GM19193 (cell line): ENCODE results near the gene C9orf72.

ENCODE experiments used
- POLR2A ChIP-seq: IDR thresholded peaks from 4 replicates; pipeline ENCODE4 v1.6.1; 2011; ENCODE audit not compliant: insufficient read depth, insufficient read length; ENCODE audit errors: extremely low read depth

Gene C9orf72

GRCh38 chr9:27518006-27518405, 55.3 kb downstream of the C9orf72 start:
- no peak for TF ChIP-seq POLR2A

DNA sequence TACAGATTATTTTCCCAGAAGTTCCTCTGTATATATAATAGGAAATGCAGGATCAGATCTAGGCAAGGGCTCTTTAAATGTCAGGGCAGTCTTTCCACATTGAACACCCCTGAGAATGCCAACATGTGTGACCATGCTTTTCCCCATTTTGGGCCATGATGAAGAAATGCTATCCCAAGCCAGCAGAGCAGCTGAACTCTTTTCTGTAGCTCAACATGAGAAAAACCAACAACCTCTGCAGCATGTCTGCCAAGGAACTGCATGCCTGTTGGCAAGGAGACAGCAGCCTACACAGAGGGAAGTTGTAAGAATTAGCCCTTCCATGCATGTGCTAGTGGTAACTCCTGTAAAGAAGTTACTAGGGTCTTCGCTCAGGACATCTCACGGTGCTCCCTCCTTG, 58.7 kb downstream of the C9orf72 start:
- no peak for TF ChIP-seq POLR2A

- no peak for TF ChIP-seq POLR2A
These were observed 61.5 kb downstream of the C9orf72 start for GRCh38 chr9:27511771-27512170.

DNA sequence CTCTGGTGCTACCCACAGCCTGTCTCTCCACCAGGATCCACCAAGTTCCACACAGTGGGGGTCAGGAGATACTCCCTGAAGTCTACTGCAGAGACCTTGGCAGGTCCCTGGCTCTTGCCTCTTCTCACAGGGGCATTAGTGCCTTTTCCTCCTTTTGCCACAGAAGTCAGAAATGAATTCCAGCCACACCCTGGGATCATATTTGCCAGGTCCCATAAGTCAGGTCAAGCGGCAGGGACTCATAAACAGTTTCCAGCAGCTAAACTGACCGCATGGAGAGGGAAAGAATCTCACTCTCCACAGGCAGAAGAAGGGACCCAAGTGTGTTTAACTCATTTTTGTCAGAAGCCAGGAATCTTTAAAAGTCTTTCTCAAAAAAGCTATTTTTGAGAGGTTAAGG, 62.5 kb downstream of the C9orf72 start:
- no peak for TF ChIP-seq POLR2A

DNA sequence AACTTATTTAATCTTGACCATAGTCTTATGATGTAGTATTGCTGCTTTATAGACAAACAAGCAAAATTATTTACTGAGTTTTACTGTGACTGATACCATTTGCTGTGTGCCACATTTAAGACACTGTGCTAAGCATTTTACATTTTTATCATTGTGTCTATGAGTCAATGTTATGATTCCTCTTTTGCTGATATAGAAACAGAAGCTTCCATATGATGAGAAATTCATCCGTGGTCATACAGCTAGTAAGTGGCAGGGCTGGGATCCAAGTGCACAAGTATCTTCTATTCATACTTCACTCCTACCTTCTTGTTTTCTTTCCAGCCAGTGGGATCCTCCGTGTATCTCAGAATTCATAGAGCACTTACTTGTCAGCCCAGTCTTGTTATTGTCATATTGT, 66.3 kb downstream of the C9orf72 start:
- no peak for TF ChIP-seq POLR2A

DNA sequence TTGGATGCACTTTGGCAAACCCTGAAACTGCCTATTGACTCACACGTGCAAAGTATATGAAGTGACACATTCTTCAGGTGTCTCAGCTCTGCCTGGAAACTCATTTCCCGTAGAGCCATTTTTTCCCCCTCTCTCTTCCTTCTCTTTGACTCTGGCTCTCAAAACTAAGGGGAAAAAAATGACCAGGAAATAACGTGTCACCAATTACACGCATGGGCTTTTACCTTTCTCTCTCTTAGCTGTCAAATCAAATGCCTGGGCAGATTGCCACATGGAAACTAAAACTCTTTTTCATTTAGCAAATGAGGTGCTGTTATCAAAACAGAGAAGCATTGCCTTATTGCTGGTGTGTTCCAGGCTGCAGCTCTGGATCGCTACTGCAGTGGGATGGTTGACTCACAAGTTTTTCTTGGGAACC, 67.5 kb downstream of the C9orf72 start:
- TF ChIP-seq POLR2A: no peak

DNA sequence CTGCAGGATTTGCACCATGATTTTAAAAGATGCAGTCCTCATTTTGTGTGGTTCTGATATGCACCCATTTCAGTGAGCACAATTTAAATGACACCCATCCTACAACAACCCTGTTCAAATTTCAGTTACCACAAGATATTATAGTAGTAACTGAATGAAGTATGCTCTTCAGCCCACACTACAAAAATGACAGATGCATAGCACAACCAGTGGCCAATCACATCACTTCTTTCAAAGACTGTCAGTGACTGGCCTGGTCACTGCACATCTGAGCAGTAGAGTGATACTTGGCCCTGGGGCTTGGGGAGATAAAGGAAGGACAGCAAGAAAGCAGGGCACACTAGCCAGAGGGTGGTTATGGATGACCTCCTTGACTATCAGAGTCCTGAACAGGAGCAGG, 69.0 kb downstream of the C9orf72 start:
- TF ChIP-seq POLR2A: no peak

- TF ChIP-seq POLR2A: no peak
These were observed 69.7 kb downstream of the C9orf72 start for GRCh38 chr9:27503623-27504022.

GRCh38 chr9:27499451-27499850, 73.8 kb downstream of the C9orf72 start:
- TF ChIP-seq POLR2A: no peak

DNA sequence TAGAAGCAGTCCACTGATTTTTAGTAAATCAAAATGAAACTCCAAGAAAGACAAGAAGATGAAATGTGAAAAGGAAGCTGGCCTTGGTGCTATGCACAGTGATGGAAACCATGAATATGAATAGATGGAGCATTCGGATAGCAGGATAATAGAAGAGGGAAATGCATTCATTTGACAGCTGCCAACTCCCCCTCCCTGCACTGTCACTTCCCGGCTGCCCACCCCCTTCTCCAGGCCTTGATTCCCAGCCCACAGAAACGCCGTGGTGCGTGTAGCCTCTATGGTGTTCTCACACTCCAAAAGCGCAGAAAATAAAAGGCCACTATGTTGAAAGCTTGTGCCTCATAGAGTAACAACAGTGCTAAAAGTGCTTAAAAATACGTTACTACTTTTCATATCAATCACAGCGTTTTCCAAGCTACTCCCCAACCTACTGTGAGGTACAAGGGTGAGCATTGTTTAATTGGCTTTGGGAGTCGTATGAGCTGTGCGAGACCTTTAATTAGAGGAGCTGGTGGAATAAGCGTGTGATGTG, 75.3 kb downstream of the C9orf72 start:
- TF ChIP-seq POLR2A: no peak
